Right lobe of liver (tissue), 6 donors: ENCODE measurements around the gene TCF7L2. TPM values are rescaled to one million over a fixed set of nuclear protein-coding genes. Genes with fewer than 3 reads are reported as not detected.

Source experiments
- ATAC-seq, 4 donors: fragments of 200-7000 bp; cut with Tn5 transposase; one replicate each; pipeline ENCODE4 v1.9.1; 2020; ENCODE audit warnings: mild to moderate bottlenecking in 4 of 4, moderate library complexity in 4 of 4
- DNase-seq, 3 donors: peaks; one replicate each; pipeline ENCODE4 v3.0.0-alpha.2; 2020
- H3K27ac ChIP-seq, 3 donors: fragments of 200-600 bp; one replicate each; pipeline ENCODE4 v1.8.0; 2022
- H3K27me3 ChIP-seq, 2 donors: fragments of 200-600 bp; one replicate each; pipeline ENCODE4 v1.8.0; 2022
- H3K36me3 ChIP-seq, 4 donors: fragments of 200-600 bp; sonication (generic) in 1 of 4; one replicate each; pipeline versions ENCODE4 v1.5.1 to v1.8.0; 2017 to 2022; ENCODE audit warnings: control low read depth in 1 of 4
- H3K4me1 ChIP-seq, 4 donors: fragments of 200-600 bp; sonication (generic) in 1 of 4; one replicate each; pipeline versions ENCODE4 v1.5.1 to v1.8.0; 2017 to 2022; ENCODE audit warnings: control low read depth in 1 of 4
- H3K4me3 ChIP-seq, 3 donors: fragments of 200-600 bp; one replicate each; pipeline ENCODE4 v1.8.0; 2022
- H3K9me3 ChIP-seq, 4 donors: fragments of 200-600 bp; sonication (generic) in 1 of 4; one replicate each; pipeline versions ENCODE4 v1.5.1 to v1.8.0; 2017 to 2022; ENCODE audit warnings: control low read depth in 1 of 4
- POLR2A ChIP-seq: fragments of 450-650 bp; IDR thresholded peaks from one replicate; pipeline ENCODE4 v1.6.1; 2017; ENCODE audit warnings: antibody characterized with exemption, mild to moderate bottlenecking
- WGBS: methylation state at CpG from one replicate; pipeline ENCODE4 v1.1.6; 2018; ENCODE audit warnings: low coverage, low lambda C conversion rate; ENCODE audit not compliant: insufficient coverage; ENCODE audit errors: missing lambda C conversion rate; 5-methylcytosine and 5-hydroxymethylcytosine counted together
- intact Hi-C, 2 donors: fragments of 100-400 bp; cut with DNase I; formaldehyde crosslinking; loops; one replicate each; pipeline versions ENCODE4 v1.11.2 to v1.14.1; 2022
- long read RNA-seq: library from polyadenylated mRNA; unstranded; transcript quantifications from one replicate; pipeline ENCODE4 v2.0.0, GENCODE V29; 2019
- total RNA-seq, 6 experiments: library from RNA; depleted of rRNA in 2 of 6; stranded (reverse); fragments of >200 nt in 2 of 6; fragmentation: NEBNext Ultra II Directional in 3 of 6; extraction: Animal tissue kit (Norgen Biotek cat#: 25700) in 3 of 6; gene quantifications; one replicate each; pipeline versions ENCODE4 v1.1.0 to v1.2.4, GENCODE V29; 2016 to 2023
- TF ChIP-seq, protein P1 (sequence below), 4 donors: fragments of 200-600 bp in 3 of 4; fragments of 450-650 bp in 1 of 4; IDR thresholded peaks; one replicate each; pipeline versions ENCODE4 v1.5.1 to v1.8.0; 2016 to 2022; ENCODE audit warnings: antibody characterized with exemption in 4 of 4, mild to moderate bottlenecking in 2 of 4
- donor health status: DM: no; HTN: yes; CAD: no.
- donor health status: DM: no; HTN: no; CAD: no.
- donor health status: DM: no; HTN: no; CAD: no.
- donor health status: DM: no; HTN: yes; CAD: no.
- donor health status: DM: no; HTN: yes; CAD: no.

Gene TCF7L2
- 10 to 100 TPM in 5 of 6 experiments, 1 to 10 TPM in 1; 9.4 to 33.2 (median 16.7) TPM for total RNA-seq
- long read RNA-seq, partial matches to known transcripts: 0 of 1 reads
- long read RNA-seq, other reads (novel, unspliced or antisense): 1 of 1 reads

GRCh38 chr10:112949875-112950507, at the start of gene TCF7L2:
TCF7L2 (plus strand) TSS chr10:112950247; CDS start chr10:112950757, 510 bp downstream.
- H3K36me3 ChIP-seq: no peaks in the 10 kb centered on the region
- WGBS: 1% methylated on average over 38 of the region's 39 CpGs
- H3K9me3 ChIP-seq: no peaks in the 10 kb centered on the region
- peak within 1 kb of the TSS; percentile 65 to 84 (median 74) for H3K4me3 ChIP-seq
- H3K27me3 ChIP-seq: no peaks in the 10 kb centered on the region
- peak within 1 kb of the TSS; percentile 94 to 99 (median 97) for H3K27ac ChIP-seq
- peak; percentile 85 to 94 (median 88) for ATAC-seq
- H3K4me1 ChIP-seq: peaks cover 0 to 23% (median 7%) of the 10 kb centered on the region in 4 donors
- intact Hi-C loops: loop anchor here in 1 of 2 donors (10.0 kb wide), 1 partner anchor 55 kb away; no protein-coding TSS in a partner anchor
- TF ChIP-seq, protein P1, sequence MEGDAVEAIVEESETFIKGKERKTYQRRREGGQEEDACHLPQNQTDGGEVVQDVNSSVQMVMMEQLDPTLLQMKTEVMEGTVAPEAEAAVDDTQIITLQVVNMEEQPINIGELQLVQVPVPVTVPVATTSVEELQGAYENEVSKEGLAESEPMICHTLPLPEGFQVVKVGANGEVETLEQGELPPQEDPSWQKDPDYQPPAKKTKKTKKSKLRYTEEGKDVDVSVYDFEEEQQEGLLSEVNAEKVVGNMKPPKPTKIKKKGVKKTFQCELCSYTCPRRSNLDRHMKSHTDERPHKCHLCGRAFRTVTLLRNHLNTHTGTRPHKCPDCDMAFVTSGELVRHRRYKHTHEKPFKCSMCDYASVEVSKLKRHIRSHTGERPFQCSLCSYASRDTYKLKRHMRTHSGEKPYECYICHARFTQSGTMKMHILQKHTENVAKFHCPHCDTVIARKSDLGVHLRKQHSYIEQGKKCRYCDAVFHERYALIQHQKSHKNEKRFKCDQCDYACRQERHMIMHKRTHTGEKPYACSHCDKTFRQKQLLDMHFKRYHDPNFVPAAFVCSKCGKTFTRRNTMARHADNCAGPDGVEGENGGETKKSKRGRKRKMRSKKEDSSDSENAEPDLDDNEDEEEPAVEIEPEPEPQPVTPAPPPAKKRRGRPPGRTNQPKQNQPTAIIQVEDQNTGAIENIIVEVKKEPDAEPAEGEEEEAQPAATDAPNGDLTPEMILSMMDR (IDR thresholded peaks at IDR 0.05): no peak
- peak; percentile 80 for TF ChIP-seq POLR2A
- peak; percentile 97 to 98 (median 98) for DNase-seq

GRCh38 chr10:112902730-112903129, 47.3 kb upstream of the TCF7L2 start:
- intact Hi-C loops: loop anchor here in 1 of 2 donors (10.0 kb wide), 1 partner anchor 58 kb away; no protein-coding TSS in a partner anchor
- ATAC-seq: no peak
- Histone ChIP-seq H3K9me3 (no peaks in the 10 kb centered on the region), H3K4me3 (no peak overlapping the region), H3K4me1 (peaks cover 0 to 8% (median 4%) of the 10 kb centered on the region in 4 donors), H3K27me3 (no peaks in the 10 kb centered on the region), H3K36me3 (no peaks in the 10 kb centered on the region), H3K27ac (no peak overlapping the region)
- no peak for DNase-seq
- WGBS: 80% methylated on average over 1 of the region's 1 CpG
- TF ChIP-seq, protein P1 (IDR thresholded peaks at IDR 0.05): no peak
- no peak for TF ChIP-seq POLR2A

GRCh38 chr10:112904000-112904399, 46.0 kb upstream of the TCF7L2 start:
- WGBS: 50% methylated on average over 2 of the region's 2 CpGs
- no peak overlapping the region for H3K27ac ChIP-seq
- no peak for DNase-seq
- H3K27me3 ChIP-seq: no peaks in the 10 kb centered on the region
- ATAC-seq: peak in 2 of 4 donors; percentile 6
- H3K9me3 ChIP-seq: no peaks in the 10 kb centered on the region
- no peak for TF ChIP-seq POLR2A
- TF ChIP-seq, protein P1 (IDR thresholded peaks at IDR 0.05): no peak
- no peak overlapping the region for H3K4me3 ChIP-seq
- no peaks in the 10 kb centered on the region for H3K36me3 ChIP-seq
- H3K4me1 ChIP-seq: peaks cover 0 to 8% (median 4%) of the 10 kb centered on the region in 4 donors
- intact Hi-C loops: loop anchor here in 1 of 2 donors (10.0 kb wide), 1 partner anchor 59 kb away; no protein-coding TSS in a partner anchor

- ATAC-seq: no peak
- no peak for TF ChIP-seq POLR2A
- TF ChIP-seq, protein P1 (IDR thresholded peaks at IDR 0.05): no peak
- intact Hi-C loops: loop anchor here in 1 of 2 donors (10.0 kb wide), 1 partner anchor 62 kb away; no protein-coding TSS in a partner anchor
Observed at GRCh38 chr10:112906945-112907344, 43.1 kb upstream of the TCF7L2 start.

More at GRCh38 chr10:112906945-112907344, 43.1 kb upstream of the TCF7L2 start:
- H3K27me3 ChIP-seq: no peaks in the 10 kb centered on the region
- H3K36me3 ChIP-seq: no peaks in the 10 kb centered on the region
- WGBS: no CpG with 5 or more reads among the region's 8 CpGs
- H3K4me1 ChIP-seq: no peaks in the 10 kb centered on the region
- H3K9me3 ChIP-seq: no peaks in the 10 kb centered on the region
- no peak overlapping the region for H3K27ac ChIP-seq
- DNase-seq: no peak
- no peak overlapping the region for H3K4me3 ChIP-seq
